CD4-positive, alpha-beta T cell treated with Interleukin-1 beta for 1 hour (primary cell): Measurements from ENCODE around the gene ANKS3.

Source experiments
- DNase-seq, 2 donors: peaks; one replicate each; pipeline ENCODE4 v3.0.0-alpha.2; 2020 to 2022

The ANKS3 gene

GRCh38 chr16:4664538-4665418, 69.3 kb downstream of the ANKS3 start:
- DNase-seq: peak; percentile 60 to 67

DNA sequence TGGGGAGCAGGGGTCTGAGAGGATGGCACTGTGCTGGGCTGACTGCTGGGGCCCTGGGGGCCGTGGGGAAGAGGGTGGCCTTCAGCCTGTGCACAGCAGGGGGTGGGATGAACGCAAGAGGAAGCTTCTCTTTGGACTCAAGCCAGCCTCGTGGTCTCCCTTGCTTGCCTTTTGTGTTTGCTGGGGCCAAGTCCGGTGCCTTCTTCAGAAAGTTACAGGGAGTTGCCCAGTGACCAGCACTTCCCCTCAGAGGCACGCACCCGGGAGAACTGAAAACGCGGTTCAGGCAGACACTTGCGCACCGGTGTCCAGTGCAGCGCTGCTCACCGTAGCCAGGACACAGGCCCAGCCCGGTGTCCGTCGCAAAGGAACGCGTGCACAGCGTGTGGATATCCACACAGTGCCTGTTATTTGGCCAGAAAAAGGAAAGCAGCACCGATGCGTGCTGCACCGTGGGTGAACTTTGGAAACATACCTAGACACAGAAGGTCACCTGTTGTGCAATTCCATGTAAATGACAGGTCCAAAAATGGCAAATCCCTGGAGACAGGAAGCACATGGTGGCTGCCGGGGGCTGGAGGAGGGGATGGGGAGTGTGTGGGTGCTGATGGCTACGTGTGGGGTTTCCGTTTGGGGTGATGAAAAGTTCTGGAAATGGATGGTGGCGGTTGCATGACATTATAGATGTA, 70.2 kb downstream of the ANKS3 start:
- DNase-seq: peak in 1 of 2 donors; percentile 62

DNA sequence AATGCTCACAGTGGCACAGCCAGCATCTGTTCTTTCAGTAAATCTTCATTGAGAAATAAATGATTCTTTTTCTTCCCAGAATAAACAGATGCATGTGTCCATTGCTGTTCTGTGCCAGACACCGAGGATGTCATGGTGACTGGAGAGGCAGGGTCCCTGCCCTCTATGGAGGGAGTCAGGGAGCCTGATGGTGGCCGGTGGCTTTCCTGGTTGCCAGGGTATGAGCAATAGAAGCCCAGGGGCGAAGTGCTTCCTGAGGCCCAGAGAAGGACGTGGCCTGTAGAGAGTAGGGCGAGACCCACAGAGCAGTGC, 70.7 kb downstream of the ANKS3 start:
- no peak for DNase-seq

- no peak for DNase-seq
Measured at GRCh38 chr16:4661661-4662060, 72.4 kb downstream of the ANKS3 start.

- peak; percentile 64 to 75 for DNase-seq
Measured at GRCh38 chr16:4660454-4661007, 73.5 kb downstream of the ANKS3 start.

DNA sequence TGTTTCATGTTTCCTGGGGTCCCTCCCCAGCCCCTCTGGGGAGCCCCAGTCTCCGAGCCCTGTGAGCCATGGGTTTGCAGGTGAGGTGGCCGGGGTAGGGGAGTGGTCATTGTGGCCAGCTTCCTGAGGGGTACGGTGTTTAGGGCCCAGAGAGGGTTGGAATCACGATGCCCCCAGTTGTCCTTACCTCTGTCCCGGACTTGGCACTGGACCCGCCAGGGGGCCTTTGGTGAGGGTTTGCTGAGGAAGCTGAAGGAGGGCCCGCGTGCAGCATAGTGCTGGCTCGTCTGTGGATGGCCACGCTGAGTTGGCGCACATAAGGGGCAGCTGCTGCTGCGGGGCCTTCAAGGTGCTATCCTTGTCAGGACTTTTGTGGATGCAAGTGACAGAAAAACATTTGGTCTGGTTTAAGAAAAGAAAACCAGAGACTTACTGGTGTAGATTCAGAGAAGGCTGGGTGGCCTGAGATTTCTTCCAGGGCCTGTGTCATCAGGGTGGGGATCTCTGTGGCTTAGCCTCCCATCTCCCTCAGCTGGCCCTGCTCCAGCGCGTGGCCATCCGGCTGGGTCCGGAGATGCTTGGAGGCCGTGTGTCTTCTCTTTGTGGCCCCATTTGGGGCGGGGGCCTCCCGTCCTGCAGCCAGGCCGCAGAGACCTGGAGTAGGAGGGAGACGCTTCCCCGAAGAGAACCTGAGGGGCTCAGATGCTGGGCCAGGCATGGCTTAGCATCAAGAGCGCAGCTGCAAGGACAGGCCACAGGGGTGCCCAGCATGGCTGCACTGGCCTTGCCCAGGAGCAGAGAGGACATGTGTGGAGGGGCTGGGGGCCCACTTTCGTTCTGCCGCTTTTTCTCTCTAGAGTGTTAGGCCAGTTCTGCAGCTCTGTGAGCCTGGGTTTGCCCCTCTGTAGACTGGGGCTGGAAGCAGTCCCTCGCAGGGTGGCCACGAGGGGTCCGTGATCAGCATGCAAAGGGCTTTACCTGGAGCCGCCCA, 74.4 kb downstream of the ANKS3 start:
- no peak for DNase-seq

DNA sequence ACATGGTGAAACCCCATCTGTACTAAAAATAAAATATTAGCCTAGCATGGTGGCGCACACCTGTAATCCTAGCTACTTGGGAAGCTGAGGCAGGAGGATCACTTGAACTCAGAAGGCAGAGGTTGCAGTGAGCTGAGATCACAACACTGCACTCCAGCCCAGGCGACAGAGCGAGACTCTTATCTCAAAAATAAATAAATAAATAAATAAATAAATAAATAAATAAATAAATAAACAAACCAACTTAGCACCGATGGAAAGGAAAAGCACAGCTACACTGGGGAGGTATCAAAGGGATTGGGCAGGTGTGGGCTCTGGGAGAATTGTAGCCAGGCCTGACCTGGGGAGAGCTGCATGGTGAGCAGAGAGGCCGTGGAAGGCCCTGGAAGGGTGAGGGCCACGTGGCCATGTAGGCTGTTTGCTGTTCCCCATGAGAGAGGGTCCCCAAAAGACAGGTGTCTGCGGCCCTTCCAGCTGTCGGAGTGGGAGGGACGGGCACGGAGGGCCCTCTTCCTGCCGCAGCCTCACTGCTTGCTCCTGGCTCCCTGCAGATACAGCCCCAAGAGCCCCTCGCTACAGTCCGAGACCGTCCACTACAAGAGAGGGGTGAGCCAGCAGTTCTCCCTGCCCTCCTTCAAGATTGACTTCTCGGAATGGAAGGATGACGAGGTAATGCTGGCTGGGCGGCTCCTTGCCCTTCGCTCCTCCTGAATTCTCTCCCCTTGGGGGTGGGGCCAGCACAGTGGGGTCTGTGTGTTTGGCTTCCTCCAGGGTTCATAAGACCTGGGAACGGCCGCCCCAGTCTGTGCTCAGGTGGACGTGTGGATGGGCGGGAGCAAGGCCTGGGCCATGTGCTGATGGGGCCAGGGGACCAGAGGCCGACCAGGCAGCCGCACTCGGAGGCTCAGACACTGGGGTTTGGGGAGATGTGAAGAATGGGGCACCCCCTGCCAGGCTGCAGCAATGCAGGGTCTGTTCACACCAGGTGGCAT, 77.1 kb downstream of the ANKS3 start:
- no peak for DNase-seq

DNA sequence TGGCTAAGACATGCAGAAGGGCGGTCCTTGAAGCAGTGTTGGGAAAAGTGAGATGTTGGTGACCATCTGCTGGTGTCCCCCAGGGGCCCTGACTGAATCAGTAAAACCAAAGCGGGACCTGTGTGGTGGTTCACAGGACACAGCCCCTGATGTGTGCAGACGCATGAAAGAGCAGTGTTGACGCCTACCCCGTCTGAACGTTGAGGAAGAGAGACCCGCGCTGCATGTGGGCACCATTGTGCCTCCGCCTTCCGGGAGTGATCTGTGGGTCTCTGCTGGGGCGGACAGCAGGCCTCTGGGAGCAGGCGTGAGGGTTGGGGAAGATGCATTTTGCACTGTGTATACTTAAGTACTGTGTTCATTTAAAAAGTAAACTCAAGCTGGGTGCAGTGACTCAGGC, 77.8 kb downstream of the ANKS3 start:
- DNase-seq: no peak

DNA sequence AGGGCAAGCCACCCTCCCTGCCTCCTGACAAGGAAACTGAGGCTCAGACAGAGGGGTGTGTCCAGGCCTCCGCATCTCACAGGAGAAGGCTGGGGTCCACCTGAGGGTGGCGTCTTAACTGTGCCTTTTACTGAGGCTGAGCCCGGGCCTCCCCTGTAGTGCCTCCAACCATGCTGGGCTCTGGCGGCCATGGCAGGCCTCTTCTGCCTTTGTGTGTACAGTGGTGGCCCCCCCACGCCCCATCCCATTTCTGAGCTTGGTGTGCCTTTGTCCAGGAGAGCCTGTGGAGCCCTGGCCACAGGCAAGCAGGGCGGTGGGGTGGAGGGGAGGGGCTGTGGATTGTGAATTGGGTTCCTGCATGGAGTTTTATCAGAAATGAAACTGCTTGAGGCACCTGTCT, 78.3 kb downstream of the ANKS3 start:
- DNase-seq: no peak

DNA sequence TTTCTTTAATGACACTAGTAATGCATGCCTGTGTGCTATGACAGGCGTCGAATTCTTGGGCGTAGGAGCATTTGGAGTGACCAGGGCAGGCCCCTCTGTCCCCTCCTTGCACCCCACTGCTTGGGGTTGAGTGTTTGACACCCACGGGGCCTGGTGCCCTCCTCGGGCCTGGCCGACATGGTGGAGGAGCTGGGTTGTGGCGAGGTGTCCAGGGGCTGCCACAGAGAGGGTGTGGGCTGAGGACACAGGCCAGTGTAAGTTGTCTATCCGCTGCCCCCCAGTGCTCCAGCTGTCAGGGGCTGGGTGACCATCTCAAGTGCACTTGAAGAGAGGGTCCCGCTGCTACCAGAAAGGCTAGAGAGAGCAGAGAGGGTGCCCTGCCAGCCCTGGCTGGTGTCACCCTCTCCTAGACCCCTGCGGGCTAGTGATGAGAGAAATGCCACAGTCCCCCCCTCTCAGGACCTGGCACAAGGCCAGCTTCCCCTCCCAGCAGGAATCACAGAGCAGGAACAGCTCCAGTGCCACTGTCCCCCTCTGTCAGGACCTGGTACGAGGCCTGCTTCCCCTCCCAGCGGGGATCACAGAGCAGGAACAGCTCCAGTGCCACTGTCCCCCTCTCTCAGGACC, 79.0 kb downstream of the ANKS3 start:
- no peak for DNase-seq

- no peak for DNase-seq
Measured at GRCh38 chr16:4654011-4654963, 79.8 kb downstream of the ANKS3 start.

- DNase-seq: no peak
Measured at GRCh38 chr16:4652561-4652960, 81.5 kb downstream of the ANKS3 start.

DNA sequence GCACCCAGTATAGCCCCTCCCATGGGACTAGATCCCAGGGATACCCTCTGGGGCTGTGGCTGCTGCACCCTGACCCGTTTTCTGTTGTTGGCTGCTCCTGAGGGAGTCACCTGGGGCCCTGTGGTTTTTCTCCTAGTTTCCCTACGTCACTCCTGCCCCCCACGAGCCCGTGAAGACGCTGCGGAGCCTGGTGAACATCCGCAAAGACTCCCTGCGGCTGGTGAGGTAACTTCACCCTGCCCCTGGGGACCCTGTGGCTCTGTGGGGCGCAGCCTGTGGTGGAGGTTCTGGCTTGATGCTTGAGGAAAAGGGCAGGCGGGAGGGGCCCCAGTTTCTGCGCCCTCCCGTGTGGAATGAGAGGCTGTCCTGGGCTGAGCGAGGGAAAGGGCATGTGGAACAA, 82.2 kb downstream of the ANKS3 start:
- no peak for DNase-seq

DNA sequence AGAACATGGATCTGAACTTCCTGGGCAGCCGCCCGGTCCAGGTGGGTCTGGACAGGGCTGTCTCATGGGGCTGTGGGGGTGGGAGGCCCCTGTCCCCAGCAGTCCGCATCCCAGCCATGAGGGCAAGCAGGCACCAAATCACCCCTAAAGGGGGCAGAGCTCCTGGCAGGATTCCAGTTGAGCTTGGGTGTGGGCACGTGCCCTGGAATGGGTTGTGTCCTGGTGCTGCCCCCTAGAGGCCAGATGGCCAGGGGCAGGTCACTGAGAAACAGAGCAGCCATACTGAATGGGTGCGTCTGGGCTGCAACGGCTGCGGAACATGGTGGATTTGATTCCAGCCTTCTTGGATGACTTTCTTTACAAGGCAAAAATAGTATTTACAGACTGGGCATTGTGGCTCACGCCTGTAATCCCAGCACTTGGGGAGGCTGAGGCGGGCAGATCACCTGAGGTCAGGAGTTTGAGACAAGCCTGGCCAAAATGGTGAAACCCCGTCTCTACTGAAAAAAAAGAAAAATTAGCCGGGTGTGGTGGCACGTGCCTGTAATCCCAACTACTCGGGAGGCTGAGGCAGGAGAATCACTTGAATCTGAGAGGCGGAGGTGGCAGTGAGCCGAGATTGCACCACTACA, 83.5 kb downstream of the ANKS3 start:
- peak; percentile 82 for DNase-seq

DNA sequence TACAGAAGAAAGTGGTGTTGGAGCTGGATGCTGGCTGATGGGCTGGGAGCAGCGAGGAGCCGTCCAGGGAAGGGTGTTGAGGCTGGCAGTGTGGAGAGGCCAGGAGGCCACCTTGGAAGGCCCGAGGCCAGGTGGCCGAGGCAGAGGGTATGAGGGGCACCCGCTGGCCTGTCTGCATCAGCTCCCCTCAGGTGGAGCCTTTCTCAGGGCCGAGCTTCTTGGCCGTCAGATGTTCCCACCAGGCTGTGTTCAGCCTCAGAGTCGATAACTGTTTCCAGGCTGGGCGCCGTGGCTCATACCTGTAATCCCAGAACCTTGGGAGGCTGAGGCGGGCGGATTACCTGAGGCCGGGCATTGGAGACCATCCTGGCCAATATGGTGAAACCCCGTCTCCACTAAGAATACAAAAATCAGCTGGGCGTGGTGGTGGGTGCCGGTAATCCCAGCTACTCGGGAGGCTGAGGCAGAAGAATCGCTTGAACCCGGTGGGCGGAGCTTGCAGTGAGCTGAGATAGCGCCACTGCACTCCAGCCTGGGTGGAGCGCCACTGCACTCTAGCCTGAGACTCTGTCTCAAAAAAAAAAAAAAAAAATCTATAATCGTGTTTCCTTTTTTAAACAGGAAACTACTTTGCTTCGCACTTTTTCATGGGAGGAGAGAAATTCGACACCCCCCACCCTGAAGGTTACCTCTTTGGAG, 84.2 kb downstream of the ANKS3 start:
- DNase-seq: no peak

GRCh38 chr16:4648917-4649316, 85.2 kb downstream of the ANKS3 start:
- DNase-seq: no peak

GRCh38 chr16:4647644-4647980, 86.5 kb downstream of the ANKS3 start:
- DNase-seq: no peak

GRCh38 chr16:4646773-4647643, 87.1 kb downstream of the ANKS3 start:
- no peak for DNase-seq
